GM12865 (cell line): ENCODE data around the gene PCAT7.
"Not testable (repeated sequence)": the region's sequence is repeated elsewhere in the genome, so short reads cannot be mapped to it uniquely, and the experiment has no call there.

Source experiments
- DNase-seq: peaks from one replicate; pipeline ENCODE4 v3.0.0; 2010; ENCODE audit warnings: low read depth
- H3K4me3 ChIP-seq: 2 replicates; pipeline ENCODE4 v1.5.1; 2011; ENCODE audit warnings: mild to moderate bottlenecking, low read depth, low read length, control low read depth
- CTCF ChIP-seq: IDR thresholded peaks from 2 replicates; pipeline ENCODE4 v1.5.1; 2011; ENCODE audit warnings: low read length, control low read depth, low read depth, inconsistent platforms; ENCODE audit not compliant: insufficient read depth; ENCODE audit errors: missing control alignments

The PCAT7 gene

DNA sequence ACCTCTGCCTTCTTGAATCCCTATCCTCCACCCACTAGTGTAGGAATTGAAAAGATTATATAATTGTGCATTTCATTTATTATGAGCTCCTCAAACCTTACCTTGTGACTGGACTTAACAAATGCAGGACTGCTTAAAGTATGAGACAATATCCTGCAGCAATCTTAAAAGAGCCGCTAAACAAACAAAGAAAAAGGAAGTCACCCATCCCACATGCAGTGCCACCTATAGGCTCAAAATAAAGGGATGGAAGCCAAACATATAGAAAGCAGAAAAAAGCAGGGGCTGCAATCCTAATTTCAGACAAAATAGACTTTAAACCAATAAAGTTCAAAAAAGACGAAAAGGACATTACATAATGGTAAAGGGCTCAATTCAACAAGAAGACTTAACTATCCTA, 8.7 kb downstream of the PCAT7 start:
- H3K4me3 ChIP-seq: no peak overlapping the region
- DNase-seq: no peak
- no peak for TF ChIP-seq CTCF

- not testable (repeated sequence) for DNase-seq, H3K4me3 ChIP-seq
These were observed 9.4 kb downstream of the PCAT7 start for GRCh38 chr9:94564279-94564678.

DNA sequence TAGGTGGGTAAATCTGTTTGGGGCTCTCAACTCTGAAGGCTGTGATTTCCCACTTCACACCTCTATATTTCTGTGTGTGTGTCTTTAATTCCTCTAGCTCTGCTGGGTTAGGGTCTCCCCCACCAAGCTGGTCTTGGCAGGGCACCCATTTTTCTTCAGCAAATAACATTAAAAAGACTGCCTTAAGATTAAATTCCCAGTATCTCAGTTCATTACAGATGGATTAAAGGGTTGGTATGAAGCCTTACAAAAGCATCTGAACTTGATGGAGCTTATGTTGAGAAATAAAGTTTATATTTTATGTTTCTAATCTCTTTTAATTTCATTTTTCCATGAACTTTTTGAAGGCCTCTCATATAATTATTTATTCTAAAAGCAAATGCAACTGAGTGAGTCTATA, 11.7 kb downstream of the PCAT7 start:
- TF ChIP-seq CTCF: no peak
- DNase-seq: no peak
- H3K4me3 ChIP-seq: no peak overlapping the region

DNA sequence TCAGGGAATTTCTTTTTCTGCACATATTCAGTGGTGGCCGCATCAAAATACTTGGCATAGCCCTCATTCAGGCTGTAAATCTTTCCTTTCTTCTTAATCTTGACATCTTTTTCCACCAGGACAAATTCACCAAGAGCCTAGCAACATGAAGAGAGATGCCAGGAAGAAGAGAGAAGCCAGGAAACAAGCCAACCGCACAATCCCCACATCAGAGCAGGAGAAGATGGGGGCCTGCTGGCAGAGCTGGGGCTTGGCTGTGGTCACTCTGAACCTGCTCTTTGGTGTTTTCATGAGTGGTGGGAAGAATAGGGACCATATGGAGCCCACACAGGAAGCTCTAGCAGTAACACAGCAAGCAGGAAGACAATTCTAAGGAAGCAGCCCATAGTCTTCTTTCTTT, 12.4 kb downstream of the PCAT7 start:
- no peak for DNase-seq
- H3K4me3 ChIP-seq: no peak overlapping the region
- TF ChIP-seq CTCF: no peak

- H3K4me3 ChIP-seq: no peak overlapping the region
- no peak for TF ChIP-seq CTCF
- no peak for DNase-seq
These were observed 13.5 kb downstream of the PCAT7 start for GRCh38 chr9:94568250-94568889.

GRCh38 chr9:94568972-94569712, 14.3 kb downstream of the PCAT7 start:
- DNase-seq: no peak
- no peak overlapping the region for H3K4me3 ChIP-seq
- TF ChIP-seq CTCF: no peak

GRCh38 chr9:94576131-94576530, 21.2 kb downstream of the PCAT7 start:
- no peak overlapping the region for H3K4me3 ChIP-seq
- TF ChIP-seq CTCF: no peak
- no peak for DNase-seq
